VCaP (cell line): Measurements from ENCODE around the gene AFP.

Experiments
- H3K27ac ChIP-seq: fragments of 450-650 bp; 2 replicates; pipeline ENCODE4 v1.5.1; 2017
- CTCF ChIP-seq: fragments of 450-650 bp; conservative IDR thresholded peaks from 2 replicates; pipeline ENCODE4 v1.5.1; 2017; ENCODE audit warnings: mild to moderate bottlenecking, moderate library complexity

Gene AFP

GRCh38 chr4:73415807-73416238 is 20.2 kb upstream of the AFP start:
- no peak for TF ChIP-seq CTCF
- H3K27ac ChIP-seq, result no peak overlapping the region

- no peak overlapping the region for H3K27ac ChIP-seq
- no peak for TF ChIP-seq CTCF
Measured at GRCh38 chr4:73416423-73417087, 19.5 kb upstream of the AFP start.

GRCh38 chr4:73417342-73417741 is 18.7 kb upstream of the AFP start:
- H3K27ac ChIP-seq, result no peak overlapping the region
- no peak for TF ChIP-seq CTCF

- no peak for TF ChIP-seq CTCF
- no peak overlapping the region for H3K27ac ChIP-seq
Measured at GRCh38 chr4:73417973-73418372, 18.0 kb upstream of the AFP start.

GRCh38 chr4:73418677-73419076 is 17.3 kb upstream of the AFP start:
- no peak overlapping the region for H3K27ac ChIP-seq
- no peak for TF ChIP-seq CTCF

GRCh38 chr4:73419106-73420038 is 16.6 kb upstream of the AFP start:
- no peak for TF ChIP-seq CTCF
- no peak overlapping the region for H3K27ac ChIP-seq

- TF ChIP-seq CTCF, result no peak
Measured at GRCh38 chr4:73420615-73421014, 15.4 kb upstream of the AFP start.

More at GRCh38 chr4:73420615-73421014, 15.4 kb upstream of the AFP start:
- H3K27ac ChIP-seq, result no peak overlapping the region
